Spleen (tissue), 11 donors: Measurements from ENCODE around the gene GSDME. TPM values are rescaled to one million over a fixed set of nuclear protein-coding genes. Genes with fewer than 3 reads are reported as not detected.

Experiments
- DNase-seq: peaks from one replicate; pipeline ENCODE4 v3.0.0-alpha.2; 2020
- H3K27ac ChIP-seq, 8 donors: fragments of 200-600 bp; sonication (generic) in 7 of 8; 1 replicate in 4 of 8; 2 replicates in 4 of 8; pipeline versions ENCODE4 v1.5.0 to v1.8.0; 2016 to 2021; ENCODE audit warnings: inconsistent platforms in 4 of 8, mild to moderate bottlenecking in 4 of 8, moderate library complexity in 1 of 8
- H3K27me3 ChIP-seq, 7 donors: fragments of 200-600 bp; sonication (generic) in 6 of 7; replicated peaks in 1 of 7; 1 replicate in 4 of 7; 2 replicates in 3 of 7; pipeline versions ENCODE4 v1.5.0 to v1.8.0; 2016 to 2021; ENCODE audit warnings: inconsistent platforms in 3 of 7, mild to moderate bottlenecking in 1 of 7
- H3K36me3 ChIP-seq, 6 donors: fragments of 200-600 bp; sonication (generic) in 5 of 6; 1 replicate in 4 of 6; 2 replicates in 2 of 6; pipeline versions ENCODE4 v1.5.0 to v1.8.0; 2016 to 2021; ENCODE audit warnings: inconsistent platforms in 2 of 6
- H3K4me1 ChIP-seq, 6 donors: fragments of 200-600 bp; sonication (generic) in 5 of 6; 1 replicate in 3 of 6; 2 replicates in 3 of 6; pipeline versions ENCODE4 v1.5.0 to v1.8.0; 2016 to 2021; ENCODE audit warnings: inconsistent platforms in 3 of 6
- H3K4me3 ChIP-seq, 8 donors: fragments of 200-600 bp; sonication (generic) in 7 of 8; 1 replicate in 4 of 8; 2 replicates in 4 of 8; pipeline versions ENCODE4 v1.5.0 to v1.8.0; 2016 to 2021; ENCODE audit warnings: inconsistent platforms in 4 of 8, mild to moderate bottlenecking in 4 of 8, moderate library complexity in 2 of 8
- H3K9me3 ChIP-seq, 8 donors: fragments of 200-600 bp; sonication (generic) in 7 of 8; 1 replicate in 4 of 8; 2 replicates in 4 of 8; pipeline versions ENCODE4 v1.5.0 to v1.8.0; 2016 to 2021; ENCODE audit warnings: inconsistent platforms in 4 of 8
- CTCF ChIP-seq, 11 experiments: fragments of 200-600 bp in 7 of 11; fragments of 450-650 bp in 4 of 11; sonication (generic) in 4 of 11; IDR thresholded peaks in 8 of 11; conservative IDR thresholded peaks in 3 of 11; 1 replicate in 7 of 11; 2 replicates in 4 of 11; pipeline versions ENCODE4 v1.4.0 to v1.8.0; 2016 to 2021; ENCODE audit warnings: antibody characterized with exemption in 11 of 11, inconsistent platforms in 4 of 11, mild to moderate bottlenecking in 1 of 11
- POLR2A ChIP-seq, 3 donors: fragments of 450-650 bp; IDR thresholded peaks; one replicate each; pipeline ENCODE4 v1.5.1; 2017; ENCODE audit warnings: antibody characterized with exemption in 3 of 3, mild to moderate bottlenecking in 1 of 3
- POLR2AphosphoS5 ChIP-seq, 3 donors: sonication (generic); formaldehyde crosslinking; IDR thresholded peaks; one replicate each; pipeline ENCODE4 v1.5.1; 2017; ENCODE audit warnings: antibody characterized with exemption in 3 of 3
- WGBS, 5 donors: extraction: QIAGEN DNeasy Blood & Tissue Kit in 3 of 5; methylation state at CpG; one replicate each; pipeline versions ENCODE4 v1.1.5 to v1.1.7; 2013 to 2018; 5-methylcytosine and 5-hydroxymethylcytosine counted together
- intact Hi-C: fragments of 100-400 bp; cut with DNase I; formaldehyde crosslinking; loops from one replicate; pipeline ENCODE4 v1.15.0; 2023; ENCODE audit warnings: low total_unique reads
- polyA plus RNA-seq, 3 donors: library from polyadenylated mRNA; stranded (reverse); fragments of 200-250 nt; gene quantifications; one replicate each; pipeline ENCODE4 v1.2.1, GENCODE V29; 2013
- total RNA-seq, 7 donors: library from RNA; depleted of rRNA in 3 of 7; stranded (reverse); fragments of >200 nt in 3 of 7; fragmentation: NEBNext Ultra II Directional in 4 of 7; extraction: Animal tissue kit (Norgen Biotek cat#: 25700) in 4 of 7; gene quantifications; one replicate each; pipeline versions ENCODE4 v1.1.0 to v1.2.1, GENCODE V29; 2016 to 2021
- donor health status: healthy with polysubstance abuse.
- donor health status: DM: no; HTN: no; CAD: no; lungs with moderate emphysema.
- donor health status: DM: no; HTN: no; CAD: no.
- donor health status: Bipolar disorder and iron deficiency.
- donor health status: healthy.
- donor health status: DM: no; HTN: no; CAD: no.
- donor health status: DM: yes; HTN: yes; CAD: no.

GSDME gene
- total and polyA plus RNA-seq, 10 donors: 2.3 to 9.7 (median 4.2) TPM

- no peak for TF ChIP-seq CTCF (IDR thresholded peaks at IDR 0.05 in 8 of 11, conservative IDR thresholded peaks at IDR 0.05 in 3 of 11)
- TF ChIP-seq POLR2A (IDR thresholded peaks at IDR 0.05): no peak
- no peak for TF ChIP-seq POLR2AphosphoS5 (IDR thresholded peaks at IDR 0.05)
- Histone ChIP-seq H3K9me3 (peaks cover 0 to 19% (median 12%) of the 10 kb centered on the region in 8 donors), H3K4me3 (no peak overlapping the region), H3K27ac (no peak overlapping the region), H3K36me3 (no peaks in the 10 kb centered on the region), H3K4me1 (no peaks in the 10 kb centered on the region), H3K27me3 (peaks cover 0 to 6% (median 0%) of the 10 kb centered on the region in 7 donors)
- intact Hi-C loops: no loop called here
- DNase-seq: no peak
- 88 to 96% (median 90%) methylated on average over 9 of the region's 9 CpGs for WGBS, 5 donors
Observed at GRCh38 chr7:24742506-24743162, 14.6 kb downstream of the GSDME start.

DNA sequence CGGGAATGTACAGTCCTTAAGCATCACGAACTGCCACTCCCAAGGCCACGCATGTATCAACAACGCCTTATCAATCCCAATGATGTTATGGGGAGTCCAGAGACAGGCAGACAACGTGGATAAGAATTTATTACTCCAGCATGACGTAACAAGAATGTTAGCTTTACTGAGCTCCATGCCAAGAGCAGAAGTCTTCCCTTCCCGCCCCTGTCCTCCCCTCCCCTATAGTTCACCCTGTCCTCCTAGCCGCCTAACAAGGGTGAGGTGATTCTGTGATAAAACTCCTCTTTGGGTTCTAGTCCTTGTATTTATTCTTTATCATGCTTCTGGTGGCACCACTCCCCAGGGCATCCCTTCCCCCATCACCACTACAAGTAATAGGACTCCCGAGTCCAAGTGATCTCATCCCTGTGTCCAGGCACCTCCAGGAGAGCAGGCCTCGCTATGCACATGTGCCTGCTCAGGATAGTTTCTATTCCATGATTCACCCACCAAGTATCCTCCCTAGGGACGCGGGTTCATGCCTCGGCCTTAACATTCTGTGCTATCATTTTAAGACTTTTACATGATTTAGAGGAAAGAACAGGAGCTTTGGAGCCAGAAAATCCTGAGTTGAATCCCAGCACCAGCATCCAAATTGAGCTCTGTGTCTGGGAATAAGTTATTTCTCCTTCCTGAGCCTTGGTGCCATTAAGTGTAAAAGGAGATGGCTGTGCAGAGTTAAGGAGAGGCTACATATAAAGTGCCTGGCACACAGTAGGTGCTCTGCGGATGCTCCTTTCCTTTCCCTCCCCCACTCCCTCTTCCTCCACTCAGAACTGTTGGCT lies 15.4 kb downstream of the GSDME start:
- no peak for TF ChIP-seq CTCF (IDR thresholded peaks at IDR 0.05 in 8 of 11, conservative IDR thresholded peaks at IDR 0.05 in 3 of 11)
- no peak for TF ChIP-seq POLR2A (IDR thresholded peaks at IDR 0.05)
- no peak for TF ChIP-seq POLR2AphosphoS5 (IDR thresholded peaks at IDR 0.05)
- Histone ChIP-seq H3K4me1 (no peaks in the 10 kb centered on the region), H3K36me3 (no peaks in the 10 kb centered on the region), H3K4me3 (no peak overlapping the region), H3K9me3 (peaks cover 0 to 20% (median 12%) of the 10 kb centered on the region in 8 donors), H3K27ac (no peak overlapping the region), H3K27me3 (peaks cover 0 to 6% (median 0%) of the 10 kb centered on the region in 7 donors)
- WGBS, 5 donors: 80 to 92% (median 87%) methylated on average over 14 of the region's 14 CpGs
- intact Hi-C loops: no loop called here
- no peak for DNase-seq

- TF ChIP-seq POLR2AphosphoS5 (IDR thresholded peaks at IDR 0.05): no peak
- DNase-seq: no peak
- no peak overlapping the region for H3K27ac ChIP-seq
- no peaks in the 10 kb centered on the region for H3K36me3 ChIP-seq
- H3K27me3 ChIP-seq: peaks cover 0 to 6% (median 0%) of the 10 kb centered on the region in 7 donors
- 92 to 96% (median 93%) methylated on average over 9 of the region's 9 CpGs for WGBS, 5 donors
- H3K4me1 ChIP-seq: no peaks in the 10 kb centered on the region
- intact Hi-C loops: no loop called here
- H3K9me3 ChIP-seq: peaks cover 0 to 29% (median 12%) of the 10 kb centered on the region in 8 donors
- H3K4me3 ChIP-seq: no peak overlapping the region
Observed at GRCh38 chr7:24740871-24741270, 16.4 kb downstream of the GSDME start.

- H3K9me3 ChIP-seq: peaks cover 0 to 29% (median 12%) of the 10 kb centered on the region in 8 donors
- 84 to 98% (median 90%) methylated on average over 1 of the region's 1 CpG for WGBS, 5 donors
- no peaks in the 10 kb centered on the region for H3K36me3 ChIP-seq
- TF ChIP-seq POLR2AphosphoS5 (IDR thresholded peaks at IDR 0.05) (no peak), POLR2A (IDR thresholded peaks at IDR 0.05) (no peak), CTCF (IDR thresholded peaks at IDR 0.05 in 8 of 11, conservative IDR thresholded peaks at IDR 0.05 in 3 of 11) (no peak)
- H3K4me1 ChIP-seq: no peaks in the 10 kb centered on the region
- no peak overlapping the region for H3K27ac ChIP-seq
- DNase-seq: no peak
- H3K4me3 ChIP-seq: no peak overlapping the region
- peaks cover 0 to 6% (median 0%) of the 10 kb centered on the region in 7 donors for H3K27me3 ChIP-seq
- intact Hi-C loops: no loop called here
Observed at GRCh38 chr7:24739306-24739705, 18.0 kb downstream of the GSDME start.
